ENCODE data around the gene CIDEA. TPM values are rescaled to one million over a fixed set of nuclear protein-coding genes. Genes with fewer than 3 reads are reported as not detected.

The CIDEA gene
- total and polyA plus RNA-seq, 8 donors: 0.15 to 0.44 TPM; not detected in 6

GRCh38 chr18:12252061-12252460, 2.1 kb upstream of the CIDEA start:
- Histone ChIP-seq H3K9me3 (no peaks in the 10 kb centered on the region), H3K4me1 (peaks cover 6 to 18% (median 15%) of the 10 kb centered on the region in 4 donors), H3K27me3 (peaks cover 7 to 88% (median 45%) of the 10 kb centered on the region in 3 donors), H3K27ac (no peak overlapping the region), H3K4me3 (no peak overlapping the region), H3K36me3 (no peaks in the 10 kb centered on the region)
- 74 to 89% (median 81%) methylated on average over 6 of the region's 6 CpGs for WGBS, 5 donors
- intact Hi-C loops (cut with DNase I; ENCODE audit: low total_unique reads): no loop called here
- TF ChIP-seq EP300 (IDR thresholded peaks at IDR 0.05) (no peak), POLR2A (IDR thresholded peaks at IDR 0.05) (no peak), CTCF (IDR thresholded peaks at IDR 0.05) (no peak), POLR2AphosphoS5 (IDR thresholded peaks at IDR 0.05) (no peak)
- no peak for DNase-seq

- DNase-seq: no peak
- Histone ChIP-seq H3K9me3 (no peaks in the 10 kb centered on the region), H3K27ac (no peak overlapping the region), H3K4me1 (peaks cover 6 to 18% (median 15%) of the 10 kb centered on the region in 4 donors), H3K4me3 (no peak overlapping the region), H3K36me3 (no peaks in the 10 kb centered on the region), H3K27me3 (peaks cover 7 to 78% (median 35%) of the 10 kb centered on the region in 3 donors)
- no peak for TF ChIP-seq EP300 (IDR thresholded peaks at IDR 0.05)
- no peak for TF ChIP-seq CTCF (IDR thresholded peaks at IDR 0.05)
- no peak for TF ChIP-seq POLR2A (IDR thresholded peaks at IDR 0.05)
- TF ChIP-seq POLR2AphosphoS5 (IDR thresholded peaks at IDR 0.05): no peak
- WGBS, 5 donors: 17 to 41% (median 26%) methylated on average over 5 to 11 of the region's 11 CpGs
- intact Hi-C loops (cut with DNase I; ENCODE audit: low total_unique reads): no loop called here
These were observed 1.1 kb upstream of the CIDEA start for GRCh38 chr18:12253027-12253426.

- no peaks in the 10 kb centered on the region for H3K9me3 ChIP-seq
- intact Hi-C loops (cut with DNase I; ENCODE audit: low total_unique reads): no loop called here
- WGBS, 5 donors: 1 to 12% (median 3%) methylated on average over 7 to 20 of the region's 20 CpGs
These were observed 462 bp upstream of the CIDEA start for GRCh38 chr18:12253663-12254135.

GRCh38 chr18:12254820-12255511, 805 bp downstream of the CIDEA start:
- peaks cover 7 to 63% (median 31%) of the 10 kb centered on the region in 3 donors for H3K27me3 ChIP-seq
- 42 to 68% (median 48%) methylated on average over 30 to 38 of the region's 38 CpGs for WGBS, 5 donors
- H3K27ac ChIP-seq: no peak overlapping the region
- H3K9me3 ChIP-seq: no peaks in the 10 kb centered on the region
- no peaks in the 10 kb centered on the region for H3K36me3 ChIP-seq
- H3K4me3 ChIP-seq: peak overlapping the region in 1 of 4 donors; percentile 40
- peaks cover 6 to 18% (median 15%) of the 10 kb centered on the region in 4 donors for H3K4me1 ChIP-seq
- intact Hi-C loops (cut with DNase I; ENCODE audit: low total_unique reads): no loop called here
- no peak for DNase-seq
- TF ChIP-seq POLR2A (IDR thresholded peaks at IDR 0.05) (no peak), CTCF (IDR thresholded peaks at IDR 0.05) (no peak), POLR2AphosphoS5 (IDR thresholded peaks at IDR 0.05) (no peak), EP300 (IDR thresholded peaks at IDR 0.05) (no peak)

More at GRCh38 chr18:12253663-12254135, 462 bp upstream of the CIDEA start:
- H3K4me1 ChIP-seq: peaks cover 6 to 18% (median 15%) of the 10 kb centered on the region in 4 donors
- peak overlapping the region; percentile 26 to 40 (median 28) for H3K4me3 ChIP-seq
- peak in 1 of 2 donors; percentile 36 for DNase-seq
- no peaks in the 10 kb centered on the region for H3K36me3 ChIP-seq
- peaks cover 7 to 72% (median 31%) of the 10 kb centered on the region in 3 donors for H3K27me3 ChIP-seq
- no peak for TF ChIP-seq CTCF (IDR thresholded peaks at IDR 0.05)
- TF ChIP-seq POLR2AphosphoS5 (IDR thresholded peaks at IDR 0.05): no peak
- no peak for TF ChIP-seq EP300 (IDR thresholded peaks at IDR 0.05)
- no peak for TF ChIP-seq POLR2A (IDR thresholded peaks at IDR 0.05)
- H3K27ac ChIP-seq: no peak overlapping the region

Measured in stomach (tissue), 9 donors.